Thyroid gland (tissue), 4 donors: ENCODE data around the gene ATXN1. TPM values are rescaled to one million over a fixed set of nuclear protein-coding genes. Genes with fewer than 3 reads are reported as not detected.

Experiments
- DNase-seq, 2 donors: peaks; one replicate each; pipeline ENCODE4 v3.0.0-alpha.2; 2019
- H3K27ac ChIP-seq, 3 donors: fragments of 200-600 bp; sonication (generic); 1 replicate in 2 of 3; 2 replicates in 1 of 3; pipeline ENCODE4 v1.5.1; 2016 to 2019; ENCODE audit warnings: mild to moderate bottlenecking in 1 of 3, moderate library complexity in 1 of 3
- H3K27me3 ChIP-seq: fragments of 200-600 bp; sonication (generic); one replicate; pipeline ENCODE4 v1.5.1; 2019
- H3K36me3 ChIP-seq, 2 donors: fragments of 200-600 bp; sonication (generic); one replicate each; pipeline ENCODE4 v1.5.1; 2016 to 2019
- H3K4me1 ChIP-seq, 2 donors: fragments of 200-600 bp; sonication (generic); one replicate each; pipeline ENCODE4 v1.5.1; 2017 to 2019
- H3K4me3 ChIP-seq, 3 donors: fragments of 200-600 bp; sonication (generic); replicated peaks in 1 of 3; 1 replicate in 2 of 3; 2 replicates in 1 of 3; pipeline ENCODE4 v1.5.1; 2016; ENCODE audit warnings: mild to moderate bottlenecking in 1 of 3
- H3K9me3 ChIP-seq: fragments of 200-600 bp; sonication (generic); one replicate; pipeline ENCODE4 v1.5.1; 2017
- POLR2A ChIP-seq, 2 donors: fragments of 450-650 bp; IDR thresholded peaks; one replicate each; pipeline ENCODE4 v1.6.1; 2017; ENCODE audit warnings: antibody characterized with exemption in 2 of 2, mild to moderate bottlenecking in 2 of 2, moderate library complexity in 1 of 2
- WGBS, 2 donors: methylation state at CpG; one replicate each; pipeline ENCODE4 v1.1.5; 2017; 5-methylcytosine and 5-hydroxymethylcytosine counted together
- intact Hi-C: fragments of 100-400 bp; cut with DNase I; formaldehyde crosslinking; loops from one replicate; pipeline ENCODE4 v1.15.1; 2023
- total RNA-seq, 4 donors: library from RNA; depleted of rRNA; stranded (reverse); fragments of >200 nt; gene quantifications; one replicate each; pipeline ENCODE4 v1.2.3, GENCODE V29; 2016
- TF ChIP-seq, protein P1 (sequence below), 6 experiments: fragments of 200-600 bp in 3 of 6; fragments of 450-650 bp in 3 of 6; sonication (generic) in 3 of 6; IDR thresholded peaks; one replicate each; pipeline ENCODE4 v1.5.1; 2016 to 2019; ENCODE audit warnings: antibody characterized with exemption in 6 of 6, mild to moderate bottlenecking in 2 of 6, inconsistent platforms in 1 of 6, moderate library complexity in 1 of 6

The ATXN1 gene
- total RNA-seq, 4 donors from 2014 or later, result 62.1 to 88.1 (median 83.0) TPM

DNA sequence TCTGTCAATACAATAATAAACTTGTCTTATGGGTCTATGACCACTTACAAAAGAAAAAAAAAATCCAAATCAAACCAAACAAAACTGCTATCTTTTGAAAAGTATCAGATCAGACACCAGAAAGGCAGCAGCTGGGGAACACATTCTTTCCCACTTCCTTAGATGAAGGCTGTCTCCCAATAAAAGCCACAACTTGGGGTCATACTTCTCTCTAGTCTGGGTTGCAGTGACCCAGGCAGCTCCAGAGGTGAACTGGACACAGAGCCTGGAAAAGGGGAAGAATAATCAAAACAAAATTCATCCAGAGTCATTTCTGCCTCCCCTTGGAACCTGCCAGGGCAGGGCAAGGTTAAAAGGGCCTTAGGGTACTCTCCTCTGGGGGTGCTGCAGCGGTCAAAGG, 19.1 kb downstream of the ATXN1 start:
- Histone ChIP-seq H3K27ac (peak overlapping the region in 2 of 3 donors; percentile 10 to 69), H3K9me3 (no peaks in the 10 kb centered on the region), H3K27me3 (no peaks in the 10 kb centered on the region), H3K4me3 (no peak overlapping the region), H3K4me1 (peaks cover 41 to 46% of the 10 kb centered on the region in 2 donors), H3K36me3 (no peaks in the 10 kb centered on the region)
- TF ChIP-seq POLR2A (IDR thresholded peaks at IDR 0.05), result no peak
- TF ChIP-seq, protein P1, sequence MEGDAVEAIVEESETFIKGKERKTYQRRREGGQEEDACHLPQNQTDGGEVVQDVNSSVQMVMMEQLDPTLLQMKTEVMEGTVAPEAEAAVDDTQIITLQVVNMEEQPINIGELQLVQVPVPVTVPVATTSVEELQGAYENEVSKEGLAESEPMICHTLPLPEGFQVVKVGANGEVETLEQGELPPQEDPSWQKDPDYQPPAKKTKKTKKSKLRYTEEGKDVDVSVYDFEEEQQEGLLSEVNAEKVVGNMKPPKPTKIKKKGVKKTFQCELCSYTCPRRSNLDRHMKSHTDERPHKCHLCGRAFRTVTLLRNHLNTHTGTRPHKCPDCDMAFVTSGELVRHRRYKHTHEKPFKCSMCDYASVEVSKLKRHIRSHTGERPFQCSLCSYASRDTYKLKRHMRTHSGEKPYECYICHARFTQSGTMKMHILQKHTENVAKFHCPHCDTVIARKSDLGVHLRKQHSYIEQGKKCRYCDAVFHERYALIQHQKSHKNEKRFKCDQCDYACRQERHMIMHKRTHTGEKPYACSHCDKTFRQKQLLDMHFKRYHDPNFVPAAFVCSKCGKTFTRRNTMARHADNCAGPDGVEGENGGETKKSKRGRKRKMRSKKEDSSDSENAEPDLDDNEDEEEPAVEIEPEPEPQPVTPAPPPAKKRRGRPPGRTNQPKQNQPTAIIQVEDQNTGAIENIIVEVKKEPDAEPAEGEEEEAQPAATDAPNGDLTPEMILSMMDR (IDR thresholded peaks at IDR 0.05), result no peak
- DNase-seq, result no peak
- 100% methylated on average over 1 of the region's 1 CpG for WGBS, 2 donors
- intact Hi-C loops, result no loop called here

DNA sequence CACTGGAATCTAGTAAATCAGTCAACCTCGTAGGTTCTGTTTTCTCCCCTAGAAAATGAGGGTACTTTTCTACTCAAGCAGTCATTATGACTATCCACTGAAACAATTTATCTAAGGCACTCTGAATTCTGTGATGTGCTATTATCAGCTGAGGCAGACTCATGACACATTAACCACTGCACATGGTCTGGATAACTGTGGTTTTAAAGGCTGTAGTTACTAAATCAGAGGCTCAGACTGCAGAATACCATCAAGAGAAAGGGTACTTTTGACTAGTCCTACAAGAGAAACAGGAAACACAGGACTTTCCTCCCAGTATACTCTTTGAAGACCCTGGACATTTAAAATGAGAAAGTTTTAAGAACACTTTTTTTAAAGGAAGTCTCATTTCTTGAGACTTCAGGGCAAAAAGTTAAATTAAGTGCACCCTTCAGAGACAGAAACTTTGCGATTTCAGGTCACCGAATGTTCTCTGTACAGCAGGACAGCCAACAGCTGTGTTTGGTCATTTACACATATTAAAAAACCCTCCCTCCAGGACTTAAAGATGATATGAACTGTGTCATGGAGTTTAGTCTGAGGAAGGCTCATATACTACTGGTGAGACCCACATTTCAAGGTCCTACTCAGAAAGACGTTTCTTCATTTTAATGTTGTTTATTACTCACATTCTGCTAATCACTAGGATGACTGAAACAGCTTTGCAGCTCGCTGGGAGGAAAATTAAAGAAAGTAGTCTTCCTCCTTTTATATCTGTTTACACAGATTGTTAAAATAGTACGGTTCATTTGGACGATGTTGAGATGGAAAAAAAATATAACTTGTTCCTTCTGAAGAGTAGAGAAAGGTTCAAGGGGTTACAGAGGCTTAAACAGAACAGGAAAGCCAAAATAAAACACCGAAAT, 19.9 kb downstream of the ATXN1 start:
- TF ChIP-seq POLR2A (IDR thresholded peaks at IDR 0.05), result no peak
- TF ChIP-seq, protein P1 (IDR thresholded peaks at IDR 0.05), result no peak
- H3K36me3 ChIP-seq, result no peaks in the 10 kb centered on the region
- WGBS, 2 donors, result 47 to 66% methylated on average over 8 of the region's 8 CpGs
- no peaks in the 10 kb centered on the region for H3K9me3 ChIP-seq
- no peaks in the 10 kb centered on the region for H3K27me3 ChIP-seq
- H3K4me3 ChIP-seq, result no peak overlapping the region
- intact Hi-C loops, result no loop called here
- peaks cover 48 to 52% of the 10 kb centered on the region in 2 donors for H3K4me1 ChIP-seq
- DNase-seq, result no peak
- H3K27ac ChIP-seq, result peak overlapping the region; percentile 10 to 69 (median 16)

DNA sequence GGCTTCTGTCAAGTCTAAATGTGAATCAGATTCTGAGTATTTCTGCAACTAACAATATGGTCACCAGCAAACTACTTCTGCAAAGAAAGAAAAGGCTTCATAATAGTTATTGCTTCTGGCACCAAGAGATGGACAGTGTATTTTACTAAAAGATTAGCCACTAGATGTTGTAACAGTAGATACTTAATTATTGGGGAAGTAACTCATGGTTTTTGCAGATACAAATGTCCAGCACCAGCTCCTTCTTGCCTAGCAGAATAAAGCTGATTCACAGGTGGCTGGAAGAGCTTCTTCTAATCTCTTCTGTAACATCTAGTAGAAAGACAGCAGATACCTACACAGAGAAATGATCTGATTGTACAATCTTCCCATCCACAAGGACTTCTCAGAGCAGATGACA, 21.2 kb downstream of the ATXN1 start:
- Histone ChIP-seq H3K27me3 (no peaks in the 10 kb centered on the region), H3K4me3 (no peak overlapping the region), H3K4me1 (peaks cover 48 to 52% of the 10 kb centered on the region in 2 donors), H3K36me3 (no peaks in the 10 kb centered on the region), H3K9me3 (no peaks in the 10 kb centered on the region), H3K27ac (peak overlapping the region in 1 of 3 donors; percentile 55)
- TF ChIP-seq POLR2A (IDR thresholded peaks at IDR 0.05), result no peak
- TF ChIP-seq, protein P1 (IDR thresholded peaks at IDR 0.05), result no peak
- intact Hi-C loops, result no loop called here
- no peak for DNase-seq

DNA sequence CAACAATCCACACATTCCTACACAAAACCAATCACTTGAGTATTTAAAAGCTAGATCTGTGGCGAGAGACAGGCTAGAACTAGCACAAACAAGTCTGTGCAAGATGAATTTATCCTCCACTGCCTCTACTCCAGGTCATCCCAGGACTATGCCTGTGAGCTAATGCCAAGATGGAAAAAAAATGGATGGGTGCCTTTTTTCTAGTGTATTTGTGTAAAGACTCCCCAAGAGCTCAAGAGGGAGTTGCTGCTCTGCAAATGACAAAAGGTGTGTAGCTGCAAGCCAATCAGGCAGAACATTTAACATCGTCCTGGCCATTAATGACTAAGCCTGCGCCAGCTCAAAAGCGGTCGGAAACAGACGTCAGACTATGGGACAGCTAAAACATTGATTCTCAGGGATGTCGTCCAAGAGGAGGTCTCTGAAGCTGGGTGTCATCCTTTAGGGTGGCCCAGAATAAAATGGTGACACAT, 21.9 kb downstream of the ATXN1 start:
- Histone ChIP-seq H3K27me3 (no peaks in the 10 kb centered on the region), H3K9me3 (no peaks in the 10 kb centered on the region), H3K4me1 (peaks cover 48 to 51% of the 10 kb centered on the region in 2 donors), H3K4me3 (no peak overlapping the region), H3K36me3 (no peaks in the 10 kb centered on the region), H3K27ac (peak overlapping the region in 2 of 3 donors; percentile 32 to 55)
- WGBS, 2 donors, result 64 to 68% methylated on average over 7 of the region's 7 CpGs
- no peak for TF ChIP-seq POLR2A (IDR thresholded peaks at IDR 0.05)
- TF ChIP-seq, protein P1 (IDR thresholded peaks at IDR 0.05), result peak in 4 of 6 experiments; percentile 11 to 39 (median 17)
- intact Hi-C loops, result no loop called here
- peak in 1 of 2 donors; percentile 32 for DNase-seq

DNA sequence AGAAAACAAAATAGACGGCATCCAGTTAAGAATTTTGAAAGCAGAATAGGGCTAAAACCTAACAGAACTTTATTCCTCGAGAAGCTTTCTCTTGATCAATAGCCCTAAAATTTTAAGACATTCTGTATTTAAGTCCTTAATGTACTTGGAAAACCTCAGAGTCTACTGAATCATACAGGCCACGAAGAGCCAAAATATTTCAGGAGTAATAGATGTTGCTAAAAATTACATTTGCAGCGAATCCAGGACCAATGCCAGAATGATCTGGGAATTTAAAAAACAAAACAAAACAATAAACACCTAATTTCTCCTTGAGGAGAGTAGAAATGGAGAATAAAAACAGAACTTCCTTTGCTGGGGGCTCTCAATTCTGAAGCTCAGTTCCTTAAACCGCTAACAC, 23.3 kb downstream of the ATXN1 start:
- Histone ChIP-seq H3K4me1 (peaks cover 50 to 53% of the 10 kb centered on the region in 2 donors), H3K27me3 (no peaks in the 10 kb centered on the region)
- TF ChIP-seq, protein P1 (IDR thresholded peaks at IDR 0.05), result no peak
- TF ChIP-seq POLR2A (IDR thresholded peaks at IDR 0.05), result no peak

More for the DNA sequence above, 23.3 kb downstream of the ATXN1 start:
- H3K27ac ChIP-seq, result peak overlapping the region in 1 of 3 donors; percentile 55
- intact Hi-C loops, result no loop called here
- no peak overlapping the region for H3K4me3 ChIP-seq
- no peaks in the 10 kb centered on the region for H3K36me3 ChIP-seq
- WGBS, 2 donors, result 73 to 80% methylated on average over 5 of the region's 5 CpGs
- no peak for DNase-seq
- no peaks in the 10 kb centered on the region for H3K9me3 ChIP-seq
